Sigmoid colon (tissue), 7 donors: ENCODE results near the gene NMUR2. TPM values are rescaled to one million over a fixed set of nuclear protein-coding genes. Genes with fewer than 3 reads are reported as not detected.

Experiments
- DNase-seq: peaks from one replicate; pipeline ENCODE4 v3.0.0-alpha.2; 2019
- H3K27ac ChIP-seq, 4 donors: fragments of 200-600 bp; sonication (generic); one replicate each; pipeline ENCODE4 v1.5.1; 2016 to 2019; ENCODE audit warnings: mild to moderate bottlenecking in 1 of 4
- H3K27me3 ChIP-seq, 3 donors: fragments of 200-600 bp; sonication (generic); one replicate each; pipeline ENCODE4 v1.5.1; 2019; ENCODE audit warnings: mild to moderate bottlenecking in 1 of 3
- H3K36me3 ChIP-seq, 4 donors: fragments of 200-600 bp; sonication (generic); one replicate each; pipeline ENCODE4 v1.5.1; 2016 to 2019
- H3K4me1 ChIP-seq, 4 donors: fragments of 200-600 bp; sonication (generic); one replicate each; pipeline ENCODE4 v1.5.1; 2017 to 2019
- H3K4me3 ChIP-seq, 4 donors: fragments of 200-600 bp; sonication (generic); one replicate each; pipeline ENCODE4 v1.5.1; 2017 to 2019; ENCODE audit warnings: mild to moderate bottlenecking in 2 of 4, moderate library complexity in 1 of 4
- H3K9me3 ChIP-seq, 4 donors: fragments of 200-600 bp in 3 of 4; sonication (generic) in 3 of 4; one replicate each; pipeline versions ENCODE4 v1.5.1 to v1.6.1; 2013 to 2019
- CTCF ChIP-seq, 4 experiments: fragments of 450-650 bp in 3 of 4; fragments of 200-600 bp in 1 of 4; IDR thresholded peaks; one replicate each; pipeline ENCODE4 v1.5.1; 2016 to 2019; ENCODE audit warnings: antibody characterized with exemption in 4 of 4, mild to moderate bottlenecking in 3 of 4, moderate library complexity in 2 of 4
- EP300 ChIP-seq, 4 donors: sonication (generic); formaldehyde crosslinking; IDR thresholded peaks; one replicate each; pipeline ENCODE4 v1.6.1; 2017; ENCODE audit warnings: antibody characterized with exemption in 4 of 4
- POLR2A ChIP-seq, 2 donors: fragments of 450-650 bp; IDR thresholded peaks; one replicate each; pipeline ENCODE4 v1.6.1; 2016; ENCODE audit warnings: antibody characterized with exemption in 2 of 2, mild to moderate bottlenecking in 2 of 2, moderate library complexity in 2 of 2
- POLR2AphosphoS5 ChIP-seq, 4 donors: sonication (generic); formaldehyde crosslinking; IDR thresholded peaks; one replicate each; pipeline ENCODE4 v1.6.1; 2017; ENCODE audit warnings: antibody characterized with exemption in 4 of 4
- WGBS, 2 donors: extraction: QIAGEN DNeasy Blood & Tissue Kit; methylation state at CpG; one replicate each; pipeline ENCODE4 v1.1.7; 2013; 5-methylcytosine and 5-hydroxymethylcytosine counted together
- intact Hi-C: fragments of 100-400 bp; cut with DNase I; formaldehyde crosslinking; loops from one replicate; pipeline ENCODE4 v1.15.1; 2023
- polyA plus RNA-seq, 3 donors: library from polyadenylated mRNA; stranded (reverse); fragments of 200-250 nt; gene quantifications; one replicate each; pipeline ENCODE4 v1.2.3, GENCODE V29; 2013
- total RNA-seq, 4 donors: library from RNA; depleted of rRNA; stranded (reverse); fragments of >200 nt; gene quantifications; one replicate each; pipeline ENCODE4 v1.1.0, GENCODE V29; 2016
- donor health status: healthy with polysubstance abuse.
- donor health status: Bipolar disorder and iron deficiency.
- donor health status: healthy.

NMUR2 gene
- total and polyA plus RNA-seq, 7 donors, result not detected

- intact Hi-C loops, result no loop called here
- H3K36me3 ChIP-seq, result no peaks in the 10 kb centered on the region
- 59 to 68% methylated on average over 3 of the region's 3 CpGs for WGBS, 2 donors
Measured at GRCh38 chr5:152389208-152389849, 15.8 kb downstream of the NMUR2 start.

DNA sequence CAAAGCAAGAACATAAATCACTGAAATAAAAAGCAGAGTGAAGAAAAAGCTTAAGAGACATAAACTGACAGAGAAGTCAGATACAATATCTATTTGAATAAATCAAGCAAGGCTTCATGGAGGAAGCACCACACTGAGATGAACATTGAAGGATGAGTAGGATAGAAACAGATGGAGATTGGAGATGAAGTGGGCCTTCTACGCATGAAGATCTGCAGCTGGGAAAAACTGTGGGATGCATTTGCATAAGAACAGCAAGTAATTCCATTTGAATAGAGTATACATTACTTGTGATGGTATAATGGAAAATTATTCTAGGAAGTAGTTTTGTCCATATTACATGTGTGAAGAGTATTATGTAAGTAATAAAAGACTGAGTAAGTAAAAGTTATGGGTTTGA is 16.5 kb downstream of the NMUR2 start:
- TF ChIP-seq EP300 (IDR thresholded peaks at IDR 0.05) (no peak), POLR2AphosphoS5 (IDR thresholded peaks at IDR 0.05) (no peak), CTCF (IDR thresholded peaks at IDR 0.05) (no peak)
- 51 to 91% methylated on average over 1 of the region's 1 CpG for WGBS, 2 donors
- Histone ChIP-seq H3K9me3 (no peaks in the 10 kb centered on the region), H3K4me1 (no peaks in the 10 kb centered on the region), H3K27me3 (no peaks in the 10 kb centered on the region), H3K4me3 (no peak overlapping the region), H3K27ac (no peak overlapping the region), H3K36me3 (no peaks in the 10 kb centered on the region)
- intact Hi-C loops, result no loop called here
- no peak for DNase-seq

More at GRCh38 chr5:152389208-152389849, 15.8 kb downstream of the NMUR2 start:
- H3K27ac ChIP-seq, result no peak overlapping the region
- H3K9me3 ChIP-seq, result no peaks in the 10 kb centered on the region
- TF ChIP-seq POLR2A (IDR thresholded peaks at IDR 0.05) (no peak), CTCF (IDR thresholded peaks at IDR 0.05) (no peak), POLR2AphosphoS5 (IDR thresholded peaks at IDR 0.05) (no peak), EP300 (IDR thresholded peaks at IDR 0.05) (no peak)
- no peak for DNase-seq
- H3K27me3 ChIP-seq, result no peaks in the 10 kb centered on the region
- no peaks in the 10 kb centered on the region for H3K4me1 ChIP-seq
- H3K4me3 ChIP-seq, result no peak overlapping the region

- intact Hi-C loops, result no loop called here
- H3K27ac ChIP-seq, result no peak overlapping the region
- no peaks in the 10 kb centered on the region for H3K9me3 ChIP-seq
- DNase-seq, result no peak
- H3K36me3 ChIP-seq, result no peaks in the 10 kb centered on the region
- 81 to 85% methylated on average over 10 of the region's 10 CpGs for WGBS, 2 donors
- H3K4me3 ChIP-seq, result no peak overlapping the region
- H3K4me1 ChIP-seq, result no peaks in the 10 kb centered on the region
- TF ChIP-seq EP300 (IDR thresholded peaks at IDR 0.05), result no peak
- H3K27me3 ChIP-seq, result no peaks in the 10 kb centered on the region
Measured at GRCh38 chr5:152380415-152381123, 24.5 kb downstream of the NMUR2 start.

- 34 to 67% methylated on average over 3 of the region's 3 CpGs for WGBS, 2 donors
- no peak for DNase-seq
- no peaks in the 10 kb centered on the region for H3K27me3 ChIP-seq
- H3K36me3 ChIP-seq, result no peaks in the 10 kb centered on the region
- intact Hi-C loops, result no loop called here
- H3K27ac ChIP-seq, result no peak overlapping the region
- no peaks in the 10 kb centered on the region for H3K4me1 ChIP-seq
- H3K4me3 ChIP-seq, result no peak overlapping the region
- TF ChIP-seq EP300 (IDR thresholded peaks at IDR 0.05) (no peak), POLR2A (IDR thresholded peaks at IDR 0.05) (no peak), POLR2AphosphoS5 (IDR thresholded peaks at IDR 0.05) (no peak), CTCF (IDR thresholded peaks at IDR 0.05) (no peak)
- H3K9me3 ChIP-seq, result no peaks in the 10 kb centered on the region
Measured at GRCh38 chr5:152379331-152379730, 25.7 kb downstream of the NMUR2 start.

- 70 to 77% methylated on average over 3 of the region's 3 CpGs for WGBS, 2 donors
- H3K27me3 ChIP-seq, result no peaks in the 10 kb centered on the region
- intact Hi-C loops, result no loop called here
- H3K4me3 ChIP-seq, result no peak overlapping the region
- no peaks in the 10 kb centered on the region for H3K4me1 ChIP-seq
- H3K36me3 ChIP-seq, result no peaks in the 10 kb centered on the region
- TF ChIP-seq EP300 (IDR thresholded peaks at IDR 0.05) (no peak), CTCF (IDR thresholded peaks at IDR 0.05) (no peak), POLR2AphosphoS5 (IDR thresholded peaks at IDR 0.05) (no peak), POLR2A (IDR thresholded peaks at IDR 0.05) (no peak)
- no peak overlapping the region for H3K27ac ChIP-seq
- DNase-seq, result no peak
- H3K9me3 ChIP-seq, result no peaks in the 10 kb centered on the region
Measured at GRCh38 chr5:152378730-152379129, 26.3 kb downstream of the NMUR2 start.
